ENCODE data around the gene BBS12.

DNA sequence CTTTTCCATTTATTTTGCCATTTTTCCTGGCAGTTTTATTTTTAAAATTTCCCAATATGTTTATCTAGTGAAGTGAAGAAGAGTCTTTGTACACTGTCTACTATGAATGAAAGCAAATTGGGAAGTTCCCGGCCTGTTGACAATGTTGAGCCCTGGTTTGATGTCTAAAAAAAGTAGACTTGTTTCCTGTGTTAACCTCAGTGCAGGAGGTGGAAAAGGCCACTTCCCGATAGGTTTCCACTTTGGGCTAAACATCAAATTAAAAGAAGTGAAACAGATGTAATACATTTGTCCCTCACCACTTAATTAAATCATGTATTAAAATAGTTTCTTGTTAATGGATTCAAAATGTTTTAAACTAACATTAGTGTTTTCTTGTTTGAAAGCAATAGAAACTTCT is 30.0 kb downstream of the BBS12 start:
- TF ChIP-seq POLR2A (IDR thresholded peaks at IDR 0.05) (no peak), POLR2AphosphoS5 (IDR thresholded peaks at IDR 0.05) (no peak)
- TF ChIP-seq, protein P1, sequence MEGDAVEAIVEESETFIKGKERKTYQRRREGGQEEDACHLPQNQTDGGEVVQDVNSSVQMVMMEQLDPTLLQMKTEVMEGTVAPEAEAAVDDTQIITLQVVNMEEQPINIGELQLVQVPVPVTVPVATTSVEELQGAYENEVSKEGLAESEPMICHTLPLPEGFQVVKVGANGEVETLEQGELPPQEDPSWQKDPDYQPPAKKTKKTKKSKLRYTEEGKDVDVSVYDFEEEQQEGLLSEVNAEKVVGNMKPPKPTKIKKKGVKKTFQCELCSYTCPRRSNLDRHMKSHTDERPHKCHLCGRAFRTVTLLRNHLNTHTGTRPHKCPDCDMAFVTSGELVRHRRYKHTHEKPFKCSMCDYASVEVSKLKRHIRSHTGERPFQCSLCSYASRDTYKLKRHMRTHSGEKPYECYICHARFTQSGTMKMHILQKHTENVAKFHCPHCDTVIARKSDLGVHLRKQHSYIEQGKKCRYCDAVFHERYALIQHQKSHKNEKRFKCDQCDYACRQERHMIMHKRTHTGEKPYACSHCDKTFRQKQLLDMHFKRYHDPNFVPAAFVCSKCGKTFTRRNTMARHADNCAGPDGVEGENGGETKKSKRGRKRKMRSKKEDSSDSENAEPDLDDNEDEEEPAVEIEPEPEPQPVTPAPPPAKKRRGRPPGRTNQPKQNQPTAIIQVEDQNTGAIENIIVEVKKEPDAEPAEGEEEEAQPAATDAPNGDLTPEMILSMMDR (IDR thresholded peaks at IDR 0.05), result no peak

Measured in prostate gland (tissue), 2 donors.